ENCODE data around the gene PRSS23.
"Not testable (repeated sequence)": the region's sequence is repeated elsewhere in the genome, so short reads cannot be mapped to it uniquely, and the experiment has no call there.

The PRSS23 gene

GRCh38 chr11:86811637-86812321, 11.4 kb downstream of the PRSS23 start:
- Mint-ChIP-seq H3K4me3 (no peak overlapping the region), H3K36me3 (ENCODE audit: insufficient read depth) (no peaks in the 10 kb centered on the region), H3K4me1 (ENCODE audit: low read depth in 2 of 2) (peaks cover 8 to 10% of the 10 kb centered on the region in 2 donors), H3K9me3 (no peaks in the 10 kb centered on the region), H3K27ac (peak overlapping the region; percentile 39 to 48), H3K27me3 (no peaks in the 10 kb centered on the region)
- ATAC-seq (replicated peaks) (no peak), DNase-seq (no peak)

GRCh38 chr11:86812322-86812670, 12.0 kb downstream of the PRSS23 start:
- no peak overlapping the region for H3K4me3 Mint-ChIP-seq
- no peaks in the 10 kb centered on the region for H3K27me3 Mint-ChIP-seq
- H3K36me3 Mint-ChIP-seq (ENCODE audit: insufficient read depth): no peaks in the 10 kb centered on the region
- H3K4me1 Mint-ChIP-seq (ENCODE audit: low read depth in 2 of 2): peaks cover 3 to 8% of the 10 kb centered on the region in 2 donors
- H3K27ac Mint-ChIP-seq: peak overlapping the region; percentile 35 to 39
- ATAC-seq (replicated peaks) (no peak), DNase-seq (no peak)
- no peaks in the 10 kb centered on the region for H3K9me3 Mint-ChIP-seq

GRCh38 chr11:86812981-86813380, 12.6 kb downstream of the PRSS23 start:
- no peak for DNase-seq
- Mint-ChIP-seq H3K4me1 (ENCODE audit: low read depth in 2 of 2) (peaks cover 0 to 3% of the 10 kb centered on the region in 2 donors), H3K4me3 (no peak overlapping the region), H3K9me3 (no peaks in the 10 kb centered on the region), H3K36me3 (ENCODE audit: insufficient read depth) (no peaks in the 10 kb centered on the region), H3K27me3 (no peaks in the 10 kb centered on the region), H3K27ac (peak overlapping the region in 1 of 2 donors; percentile 35)
- no peak for ATAC-seq (replicated peaks)

GRCh38 chr11:86814775-86815174, 14.4 kb downstream of the PRSS23 start:
- Mint-ChIP-seq H3K4me1 (ENCODE audit: low read depth in 2 of 2) (peaks cover 5 to 6% of the 10 kb centered on the region in 2 donors), H3K9me3 (no peaks in the 10 kb centered on the region), H3K27me3 (no peaks in the 10 kb centered on the region), H3K36me3 (ENCODE audit: insufficient read depth) (no peaks in the 10 kb centered on the region), H3K27ac (peak overlapping the region in 1 of 2 donors; percentile 14), H3K4me3 (no peak overlapping the region)
- ATAC-seq (replicated peaks) (no peak), DNase-seq (no peak)

GRCh38 chr11:86815726-86816125, 15.4 kb downstream of the PRSS23 start:
- H3K4me3 Mint-ChIP-seq: no peak overlapping the region
- ATAC-seq (replicated peaks) (no peak), DNase-seq (no peak)
- no peaks in the 10 kb centered on the region for H3K27me3 Mint-ChIP-seq
- no peaks in the 10 kb centered on the region for H3K36me3 Mint-ChIP-seq (ENCODE audit: insufficient read depth)
- H3K4me1 Mint-ChIP-seq (ENCODE audit: low read depth in 2 of 2): peaks cover 5 to 6% of the 10 kb centered on the region in 2 donors
- H3K9me3 Mint-ChIP-seq: no peaks in the 10 kb centered on the region
- H3K27ac Mint-ChIP-seq: no peak overlapping the region

GRCh38 chr11:86816251-86816726, 15.9 kb downstream of the PRSS23 start:
- H3K4me1 Mint-ChIP-seq (ENCODE audit: low read depth in 2 of 2): peaks cover 5 to 6% of the 10 kb centered on the region in 2 donors
- H3K27me3 Mint-ChIP-seq: no peaks in the 10 kb centered on the region
- no peak overlapping the region for H3K4me3 Mint-ChIP-seq
- no peak for ATAC-seq (replicated peaks)
- H3K27ac Mint-ChIP-seq: no peak overlapping the region
- no peak for DNase-seq
- H3K36me3 Mint-ChIP-seq (ENCODE audit: insufficient read depth): no peaks in the 10 kb centered on the region
- H3K9me3 Mint-ChIP-seq: no peaks in the 10 kb centered on the region

GRCh38 chr11:86818462-86819192, 18.3 kb downstream of the PRSS23 start:
- H3K4me3 Mint-ChIP-seq: no peak overlapping the region
- H3K27ac Mint-ChIP-seq: no peak overlapping the region
- H3K27me3 Mint-ChIP-seq: no peaks in the 10 kb centered on the region
- H3K4me1 Mint-ChIP-seq (ENCODE audit: low read depth in 2 of 2): peaks cover 5 to 6% of the 10 kb centered on the region in 2 donors
- H3K9me3 Mint-ChIP-seq: no peaks in the 10 kb centered on the region
- no peaks in the 10 kb centered on the region for H3K36me3 Mint-ChIP-seq (ENCODE audit: insufficient read depth)
- ATAC-seq (replicated peaks) (no peak), DNase-seq (no peak)

- not testable (repeated sequence) for H3K27ac Mint-ChIP-seq; H3K27me3 Mint-ChIP-seq; H3K9me3 Mint-ChIP-seq; H3K36me3 Mint-ChIP-seq (ENCODE audit: insufficient read depth); ATAC-seq (replicated peaks); H3K4me1 Mint-ChIP-seq (ENCODE audit: low read depth in 2 of 2); H3K4me3 Mint-ChIP-seq; DNase-seq
Observed at GRCh38 chr11:86824139-86824538, 23.8 kb downstream of the PRSS23 start.

GRCh38 chr11:86834376-86834775, 34.0 kb downstream of the PRSS23 start:
- not testable (repeated sequence) for H3K9me3 Mint-ChIP-seq; ATAC-seq (replicated peaks); H3K36me3 Mint-ChIP-seq (ENCODE audit: insufficient read depth); H3K4me3 Mint-ChIP-seq; H3K27ac Mint-ChIP-seq; DNase-seq; H3K4me1 Mint-ChIP-seq (ENCODE audit: low read depth in 2 of 2)
- peaks cover 20 to 43% of the 10 kb centered on the region in 2 donors for H3K27me3 Mint-ChIP-seq

GRCh38 chr11:86844762-86845508, 44.6 kb downstream of the PRSS23 start:
- not testable (repeated sequence) for H3K4me3 Mint-ChIP-seq; H3K4me1 Mint-ChIP-seq (ENCODE audit: low read depth in 2 of 2); H3K27ac Mint-ChIP-seq; ATAC-seq (replicated peaks); H3K9me3 Mint-ChIP-seq; DNase-seq; H3K27me3 Mint-ChIP-seq; H3K36me3 Mint-ChIP-seq (ENCODE audit: insufficient read depth)

GRCh38 chr11:86848132-86848531, 47.8 kb downstream of the PRSS23 start:
- Mint-ChIP-seq H3K9me3 (no peaks in the 10 kb centered on the region), H3K27ac (no peak overlapping the region), H3K36me3 (ENCODE audit: insufficient read depth) (no peaks in the 10 kb centered on the region), H3K27me3 (no peaks in the 10 kb centered on the region), H3K4me1 (ENCODE audit: low read depth in 2 of 2) (no peaks in the 10 kb centered on the region), H3K4me3 (no peak overlapping the region)
- ATAC-seq (replicated peaks): no peak
- no peak for DNase-seq

GRCh38 chr11:86849679-86850078, 49.3 kb downstream of the PRSS23 start:
- H3K36me3 Mint-ChIP-seq (ENCODE audit: insufficient read depth): no peaks in the 10 kb centered on the region
- ATAC-seq (replicated peaks): no peak
- H3K9me3 Mint-ChIP-seq: no peaks in the 10 kb centered on the region
- H3K4me1 Mint-ChIP-seq (ENCODE audit: low read depth in 2 of 2): no peaks in the 10 kb centered on the region
- H3K27ac Mint-ChIP-seq: no peak overlapping the region
- no peak overlapping the region for H3K4me3 Mint-ChIP-seq
- DNase-seq: no peak
- H3K27me3 Mint-ChIP-seq: no peaks in the 10 kb centered on the region
